NCI-H510A treated with DMSO at 0.1 percent for 48 hours (cell line): ENCODE results near the gene LMO7.

ENCODE experiments used
- DNase-seq: peaks from one replicate; lab custom pipeline; 2025; lab: John Stamatoyannopoulos, UW

LMO7 gene

GRCh38 chr13:75843074-75843473 is 206.9 kb downstream of the LMO7 start:
- no peak for DNase-seq

GRCh38 chr13:75843991-75844390 is 207.9 kb downstream of the LMO7 start:
- DNase-seq: no peak

GRCh38 chr13:75847588-75847987 is 211.5 kb downstream of the LMO7 start:
- no peak for DNase-seq

- no peak for DNase-seq
Measured at GRCh38 chr13:75850916-75851315, 214.8 kb downstream of the LMO7 start.

GRCh38 chr13:75855216-75855615 is 219.1 kb downstream of the LMO7 start:
- DNase-seq: no peak

GRCh38 chr13:75855847-75856246 is 219.7 kb downstream of the LMO7 start:
- no peak for DNase-seq

- DNase-seq: no peak
Measured at GRCh38 chr13:75857291-75857690, 221.2 kb downstream of the LMO7 start.

GRCh38 chr13:75860935-75861334 is 224.8 kb downstream of the LMO7 start:
- no peak for DNase-seq

- DNase-seq: no peak
Measured at GRCh38 chr13:75861786-75862185, 225.7 kb downstream of the LMO7 start.

GRCh38 chr13:75864718-75865117 is 228.6 kb downstream of the LMO7 start:
- DNase-seq: no peak

- DNase-seq: no peak
Measured at GRCh38 chr13:75867379-75868117, 231.4 kb downstream of the LMO7 start.

GRCh38 chr13:75869981-75870380 is 233.9 kb downstream of the LMO7 start:
- DNase-seq: no peak

GRCh38 chr13:75870397-75870903 is 234.3 kb downstream of the LMO7 start:
- no peak for DNase-seq

GRCh38 chr13:75871059-75871458 is 234.9 kb downstream of the LMO7 start:
- no peak for DNase-seq

GRCh38 chr13:75872980-75873379 is 236.8 kb downstream of the LMO7 start:
- DNase-seq: no peak

- no peak for DNase-seq
Measured at GRCh38 chr13:75873494-75873893, 237.4 kb downstream of the LMO7 start.

GRCh38 chr13:75875450-75875849 is 239.3 kb downstream of the LMO7 start:
- no peak for DNase-seq

GRCh38 chr13:75876142-75877050 is 240.3 kb downstream of the LMO7 start:
- peak; percentile 14 for DNase-seq

GRCh38 chr13:75877071-75877470 is 240.9 kb downstream of the LMO7 start:
- no peak for DNase-seq

GRCh38 chr13:75879656-75880055 is 243.5 kb downstream of the LMO7 start:
- no peak for DNase-seq

- no peak for DNase-seq
Measured at GRCh38 chr13:75881109-75881775, 245.1 kb downstream of the LMO7 start.

GRCh38 chr13:75882261-75882660 is 246.1 kb downstream of the LMO7 start:
- DNase-seq: no peak
